HG02938 (cell line): ENCODE results near the gene TAS1R3.
A peak's percentile ranks its signal among the peaks of the same experiment; 100 is the strongest.

Experiments used
- ATAC-seq: cut with Tn5 transposase; IDR thresholded peaks from one replicate; pipeline ENCODE4 v1.9.1; 2021; ENCODE audit warnings: mild to moderate bottlenecking, moderate library complexity; ENCODE audit not compliant: unreplicated experiment

Gene TAS1R3

GRCh38 chr1:1320666-1321448 is 10.2 kb upstream of the TAS1R3 start:
- ATAC-seq: no peak

GRCh38 chr1:1321477-1321876 is 9.6 kb upstream of the TAS1R3 start:
- no peak for ATAC-seq

- ATAC-seq: no peak
Observed at GRCh38 chr1:1322418-1322817, 8.7 kb upstream of the TAS1R3 start.

GRCh38 chr1:1322952-1323351 is 8.1 kb upstream of the TAS1R3 start:
- no peak for ATAC-seq

GRCh38 chr1:1324084-1324523 is 7.0 kb upstream of the TAS1R3 start:
- ATAC-seq: peak; percentile 27

- ATAC-seq: peak; percentile 58
Observed at GRCh38 chr1:1324524-1325287, 6.4 kb upstream of the TAS1R3 start, which contains the start of the genes CPTP and INTS11. TSS of gene CPTP (plus strand) at chr1:1324802. CDS start at chr1:1326911, 2,109 bp downstream. TSS of gene INTS11 (minus strand) at chr1:1324660. CDS start at chr1:1324608, 52 bp downstream.

GRCh38 chr1:1325288-1326074 is 5.6 kb upstream of the TAS1R3 start:
- no peak for ATAC-seq

- no peak for ATAC-seq
Observed at GRCh38 chr1:1326075-1326605, 4.9 kb upstream of the TAS1R3 start.

- ATAC-seq: no peak
Observed at GRCh38 chr1:1327291-1327690, 3.8 kb upstream of the TAS1R3 start.

- ATAC-seq: no peak
Observed at GRCh38 chr1:1328254-1328653, 2.8 kb upstream of the TAS1R3 start.

- ATAC-seq: no peak
Observed at GRCh38 chr1:1329304-1330210, 1.5 kb upstream of the TAS1R3 start.

- no peak for ATAC-seq
Observed at GRCh38 chr1:1330366-1331067, 563 bp upstream of the TAS1R3 start.

- ATAC-seq: no peak
Observed at GRCh38 chr1:1332031-1332755, 1.1 kb downstream of the TAS1R3 start.

GRCh38 chr1:1332774-1333480 is 1.8 kb downstream of the TAS1R3 start:
- ATAC-seq: no peak

- ATAC-seq: no peak
Observed at GRCh38 chr1:1333551-1334241, 2.6 kb downstream of the TAS1R3 start.

- ATAC-seq: no peak
Observed at GRCh38 chr1:1334835-1335234, 3.8 kb downstream of the TAS1R3 start.

GRCh38 chr1:1335283-1335682 is 4.2 kb downstream of the TAS1R3 start:
- ATAC-seq: no peak
